HG02610 (cell line): Measurements from ENCODE around the gene PATJ.
"Not testable (repeated sequence)": the region's sequence is repeated elsewhere in the genome, so short reads cannot be mapped to it uniquely, and the experiment has no call there.

Experiments used
- ATAC-seq: cut with Tn5 transposase; IDR thresholded peaks from one replicate; pipeline ENCODE4 v1.9.1; 2021; ENCODE audit warnings: mild to moderate bottlenecking, moderate library complexity; ENCODE audit not compliant: unreplicated experiment

Gene PATJ

DNA sequence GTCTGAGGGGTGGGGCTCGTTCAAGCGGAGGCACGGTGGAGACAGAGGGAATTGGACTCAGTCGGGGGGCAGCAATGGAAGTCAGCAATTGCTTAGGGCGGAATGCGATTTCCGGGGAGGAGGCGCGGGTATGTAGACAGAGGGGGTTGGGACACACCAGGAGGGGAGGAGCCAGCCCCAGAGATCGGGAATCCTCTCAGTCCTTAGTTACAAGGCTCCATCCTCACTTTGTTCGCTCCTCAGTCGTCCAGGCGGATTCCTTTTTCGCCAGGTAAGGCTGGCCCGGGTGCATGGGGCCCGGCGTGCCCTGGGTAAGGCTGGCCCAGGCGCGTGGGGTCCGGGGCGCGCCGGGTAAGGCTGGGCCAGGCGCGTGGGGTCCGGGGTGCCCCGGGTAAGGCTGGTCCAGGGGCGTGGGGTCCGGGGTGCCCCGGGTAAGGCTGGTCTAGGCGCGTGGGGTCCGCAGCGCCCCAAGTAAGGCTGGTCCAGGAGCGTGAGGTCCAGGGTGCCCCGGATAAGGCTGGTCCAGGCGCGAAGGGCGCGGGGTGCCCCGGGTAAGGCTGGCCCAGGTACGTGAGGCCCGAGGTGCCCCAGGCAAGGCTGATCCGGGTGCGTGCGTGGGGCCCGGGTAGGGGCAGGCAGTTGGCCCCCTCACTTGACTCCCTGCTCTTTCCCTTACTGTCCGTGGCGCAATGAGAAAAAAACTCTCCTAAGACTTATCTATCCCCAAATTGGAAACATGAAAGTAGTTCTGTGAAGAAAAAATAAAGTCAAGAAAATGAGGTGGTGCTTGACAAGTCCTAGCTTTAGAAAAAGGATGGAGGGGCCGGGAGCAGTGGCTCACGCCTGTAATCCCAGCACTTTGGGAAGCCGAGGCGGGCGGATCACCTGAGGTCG lies 452.6 kb downstream of the PATJ start, which contains the start of gene L1TD1:
L1TD1 (plus strand) TSS at position 199 of the 894 bp plus-strand sequence. CDS start 11,780 bp downstream, outside the sequence.
- no peak for ATAC-seq

DNA sequence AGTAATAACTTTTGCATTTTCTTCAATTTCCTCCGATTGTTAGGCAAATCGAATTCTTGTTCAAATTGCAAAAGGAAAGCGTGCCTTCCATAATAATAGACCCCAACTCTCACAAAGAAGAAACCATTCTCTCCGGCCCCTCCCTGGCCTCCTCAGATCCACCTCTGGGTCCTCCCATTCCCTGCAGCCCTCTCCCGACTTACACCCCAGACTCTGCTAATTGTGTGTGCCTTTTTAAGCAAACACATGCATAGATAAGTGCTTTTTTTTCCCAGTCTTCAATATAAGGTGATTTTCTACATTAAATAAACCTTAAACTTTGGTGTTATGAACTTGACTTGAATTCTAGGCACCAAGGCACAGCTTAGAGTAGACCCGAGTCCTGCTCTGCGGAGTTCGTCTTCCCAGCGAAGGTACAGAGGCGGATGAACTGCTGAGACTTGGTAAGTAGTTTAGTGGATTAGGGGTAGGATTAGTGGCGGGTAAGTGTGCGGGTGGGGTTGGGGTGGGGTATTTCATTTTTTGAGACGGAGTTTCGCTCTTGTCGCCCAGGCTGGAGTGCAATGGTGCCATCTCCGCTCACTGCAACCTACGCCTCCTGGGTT lies 453.9 kb downstream of the PATJ start:
- ATAC-seq, result no peak

DNA sequence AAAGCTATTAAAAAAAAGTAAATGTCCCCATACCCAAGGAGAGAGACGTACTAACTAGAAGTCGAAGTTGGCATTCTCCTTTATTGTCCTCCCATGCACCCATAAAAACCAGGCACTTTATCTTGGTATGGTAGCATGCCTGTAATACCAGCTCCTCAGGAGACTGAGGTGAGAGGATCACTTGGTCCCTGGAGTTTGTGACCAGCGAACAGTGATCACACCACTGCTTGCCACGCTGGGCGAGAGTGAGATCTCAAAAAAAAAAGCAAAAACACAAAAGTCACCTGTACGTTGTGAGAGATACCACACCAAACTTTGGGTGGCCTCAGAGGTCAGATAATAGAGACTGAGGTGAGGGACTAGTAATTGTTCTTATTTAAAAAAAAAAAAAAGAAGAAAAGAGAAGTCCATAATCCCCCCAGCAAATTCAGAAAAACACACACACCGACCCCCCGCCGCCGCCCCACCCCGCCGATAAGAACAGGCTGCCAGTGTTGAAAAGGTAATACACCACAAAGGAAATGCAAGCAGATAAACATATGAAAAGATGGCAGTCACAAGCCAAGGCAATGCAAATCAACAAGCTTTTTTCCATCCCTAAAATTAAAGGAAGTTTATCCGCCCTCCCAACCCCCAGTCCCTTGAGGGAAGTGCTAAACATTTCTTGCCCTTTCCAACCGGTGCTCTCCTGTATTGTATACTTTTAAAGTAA lies 455.9 kb downstream of the PATJ start:
- no peak for ATAC-seq

DNA sequence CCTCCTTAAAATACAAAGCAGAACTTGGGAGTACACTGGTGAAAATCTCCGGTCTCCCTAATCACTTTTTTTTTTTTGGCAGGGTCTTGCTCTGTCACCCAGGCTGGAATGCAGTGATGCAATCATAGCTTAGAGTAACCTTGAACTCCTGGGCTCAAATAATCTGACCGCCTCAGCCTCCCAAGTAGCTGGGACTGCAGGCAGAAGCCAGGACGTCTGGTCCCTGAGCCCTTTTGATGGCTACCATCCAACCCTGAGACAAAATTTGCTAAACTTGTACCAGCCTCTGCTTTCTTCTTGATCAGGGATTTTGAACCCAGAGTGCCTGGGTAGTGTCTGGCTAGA lies 456.5 kb downstream of the PATJ start:
- ATAC-seq, result no peak

DNA sequence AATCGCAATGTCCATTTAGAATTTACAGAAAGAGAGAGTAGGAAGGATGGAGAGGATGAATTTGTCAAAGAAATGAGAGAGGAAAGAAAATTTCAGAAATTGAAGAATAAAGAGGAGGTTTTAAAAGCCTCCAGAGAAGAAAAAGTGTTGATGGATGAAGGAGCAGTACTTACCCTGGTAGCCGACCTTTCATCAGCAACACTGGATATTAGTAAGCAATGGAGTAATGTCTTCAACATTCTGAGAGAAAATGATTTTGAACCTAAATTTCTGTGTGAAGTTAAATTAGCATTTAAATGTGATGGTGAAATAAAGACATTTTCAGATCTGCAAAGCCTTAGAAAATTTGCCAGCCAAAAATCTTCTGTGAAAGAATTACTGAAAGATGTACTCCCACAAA lies 464.9 kb downstream of the PATJ start:
- ATAC-seq, result no peak

DNA sequence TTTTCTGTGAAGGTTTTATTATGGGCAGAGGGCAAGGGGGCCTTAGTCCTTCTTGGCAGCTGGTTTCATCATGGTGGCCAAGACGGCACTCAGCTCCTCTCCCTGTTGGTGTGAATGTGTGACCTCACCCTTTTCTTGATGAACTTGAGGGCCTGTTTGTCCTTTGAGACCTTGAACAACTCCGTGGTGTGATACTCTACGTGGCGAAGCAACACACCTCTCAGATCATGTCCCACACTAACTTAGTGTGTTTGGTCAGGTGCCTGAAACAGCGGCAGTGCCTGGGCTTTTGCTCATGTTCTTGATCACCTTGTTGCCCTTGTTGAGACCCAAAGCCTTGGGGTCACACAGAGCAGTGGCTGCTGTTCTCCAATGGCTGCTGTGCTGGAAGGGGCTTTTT lies 465.8 kb downstream of the PATJ start:
- no peak for ATAC-seq

DNA sequence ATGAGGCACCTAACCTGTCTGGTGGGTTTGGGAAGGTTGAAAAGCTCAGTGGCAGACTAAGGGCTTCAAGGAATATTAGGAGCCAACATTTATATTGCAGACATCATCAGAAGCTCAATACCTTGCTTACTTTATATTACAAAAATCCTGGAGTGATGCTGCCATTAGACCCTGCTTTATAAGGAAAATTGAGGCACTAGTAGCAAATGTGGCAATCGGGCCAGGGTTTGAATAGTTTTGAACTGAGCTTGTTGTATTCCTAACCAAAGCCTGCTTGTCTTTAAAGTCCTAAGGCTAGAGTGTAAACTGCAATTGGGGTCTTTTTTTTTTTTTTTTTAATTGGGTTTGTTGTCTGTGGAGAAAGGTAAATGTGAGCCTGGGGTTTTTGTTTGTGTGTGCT lies 466.7 kb downstream of the PATJ start:
- ATAC-seq, result no peak

DNA sequence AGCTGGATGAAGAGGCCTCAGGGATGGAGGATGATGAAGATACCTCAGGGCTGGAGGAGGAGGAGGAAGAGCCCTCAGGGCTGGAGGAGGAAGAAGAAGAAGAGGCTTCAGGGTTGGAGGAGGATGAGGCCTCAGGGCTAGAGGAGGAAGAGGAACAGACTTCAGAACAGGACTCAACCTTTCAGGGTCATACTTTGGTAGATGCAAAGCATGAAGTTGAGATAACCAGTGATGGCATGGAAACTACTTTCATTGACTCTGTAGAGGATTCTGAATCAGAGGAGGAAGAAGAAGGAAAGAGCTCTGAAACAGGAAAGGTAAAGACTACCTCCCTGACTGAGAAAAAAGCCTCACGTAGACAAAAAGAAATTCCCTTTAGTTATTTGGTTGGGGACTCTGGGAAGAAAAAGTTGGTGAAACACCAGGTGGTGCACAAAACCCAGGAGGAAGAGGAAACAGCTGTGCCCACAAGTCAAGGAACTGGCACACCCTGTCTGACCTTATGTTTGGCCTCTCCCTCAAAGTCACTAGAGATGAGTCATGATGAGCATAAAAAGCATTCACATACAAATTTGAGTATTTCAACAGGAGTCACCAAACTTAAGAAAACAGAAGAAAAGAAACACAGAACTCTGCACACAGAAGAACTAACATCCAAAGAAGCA lies 467.8 kb downstream of the PATJ start:
- no peak for ATAC-seq

DNA sequence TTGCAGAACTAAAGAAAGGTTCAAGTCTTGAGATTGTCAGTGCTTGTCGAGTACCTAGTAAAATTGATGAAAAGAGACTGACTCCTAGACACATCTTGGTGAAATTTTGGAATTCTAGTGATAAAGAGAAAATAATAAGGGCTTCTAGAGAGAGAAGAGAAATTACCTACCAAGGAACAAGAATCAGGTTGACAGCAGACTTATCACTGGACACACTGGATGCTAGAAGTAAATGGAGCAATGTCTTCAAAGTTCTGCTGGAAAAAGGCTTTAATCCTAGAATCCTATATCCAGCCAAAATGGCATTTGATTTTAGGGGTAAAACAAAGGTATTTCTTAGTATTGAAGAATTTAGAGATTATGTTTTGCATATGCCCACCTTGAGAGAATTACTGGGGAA lies 468.7 kb downstream of the PATJ start:
- ATAC-seq, result no peak

DNA sequence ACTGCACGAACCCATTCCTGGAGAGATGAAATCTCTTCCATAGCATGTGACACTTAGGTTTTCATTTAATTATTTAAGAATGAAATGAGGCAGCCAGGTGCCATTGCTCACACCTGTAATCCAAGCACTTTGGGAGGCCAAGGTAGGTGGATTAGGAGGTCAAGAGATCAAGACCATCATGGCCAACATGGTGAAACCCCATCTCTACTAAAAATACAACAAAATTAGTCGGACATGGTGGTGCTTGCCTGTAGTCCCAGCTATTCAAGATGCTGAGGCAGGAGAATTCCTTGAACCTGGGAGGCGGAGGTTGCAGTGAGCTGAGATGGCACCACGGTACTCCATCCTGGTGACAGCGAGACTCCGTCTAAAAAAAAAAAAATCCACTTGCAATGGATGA lies 470.1 kb downstream of the PATJ start:
- no peak for ATAC-seq

DNA sequence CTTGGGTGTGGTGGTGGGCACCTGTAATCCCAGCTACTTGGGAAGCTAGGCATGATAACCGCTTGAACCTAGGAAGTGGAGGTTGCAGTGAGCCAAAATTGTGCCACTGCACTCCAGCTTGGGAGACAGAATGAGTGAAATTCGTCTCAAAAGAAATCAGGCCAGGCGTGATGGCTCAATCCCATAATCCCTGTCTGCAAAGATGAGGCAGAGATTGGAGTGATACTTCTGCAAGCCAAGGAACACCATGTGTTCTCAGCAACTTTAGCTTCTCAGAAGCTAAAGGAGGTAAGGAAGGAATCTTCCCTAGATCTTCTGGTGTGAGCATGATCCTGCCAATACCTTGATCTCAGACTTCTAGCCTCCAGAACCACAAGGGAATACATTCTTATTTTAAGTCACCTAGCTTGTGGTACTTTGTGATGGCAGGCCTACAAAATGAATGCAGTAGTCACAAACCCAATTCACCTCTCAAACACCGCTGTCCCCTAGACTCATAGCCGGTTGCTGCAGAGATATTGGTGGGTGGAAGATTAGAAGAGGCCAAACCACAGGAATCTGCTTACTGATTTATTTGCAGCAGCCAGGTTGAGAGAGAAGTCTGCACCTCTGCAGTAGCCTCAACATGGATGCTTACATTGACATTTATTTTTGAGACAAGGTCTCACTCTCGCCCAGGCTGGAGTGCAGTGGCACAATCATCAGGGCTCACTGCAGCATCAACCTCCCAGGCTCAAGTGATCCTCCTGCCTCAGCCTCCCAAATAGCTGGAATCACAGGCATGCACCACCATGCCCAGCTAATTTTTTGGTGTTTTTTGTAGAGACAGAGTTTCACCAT lies 471.0 kb downstream of the PATJ start:
- ATAC-seq, result no peak

DNA sequence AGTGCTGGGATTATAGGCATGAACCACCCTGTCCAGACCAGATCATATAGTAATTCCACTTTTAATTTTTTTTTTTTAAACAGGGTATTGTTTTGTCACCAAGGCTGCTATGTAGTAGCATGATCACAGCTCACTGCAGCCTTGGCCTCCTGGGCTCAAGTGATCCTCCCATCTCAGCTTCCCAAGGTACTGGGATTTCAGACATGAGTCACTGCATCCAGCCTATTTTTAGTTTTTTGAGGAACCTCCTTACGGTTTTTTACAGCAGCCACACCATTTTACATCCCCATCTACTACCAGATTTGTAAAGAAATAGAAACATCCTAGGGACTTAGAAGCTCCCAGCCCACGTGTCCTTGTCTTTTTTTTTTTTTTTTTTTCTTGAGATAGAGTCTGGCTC lies 476.3 kb downstream of the PATJ start:
- no peak for ATAC-seq

DNA sequence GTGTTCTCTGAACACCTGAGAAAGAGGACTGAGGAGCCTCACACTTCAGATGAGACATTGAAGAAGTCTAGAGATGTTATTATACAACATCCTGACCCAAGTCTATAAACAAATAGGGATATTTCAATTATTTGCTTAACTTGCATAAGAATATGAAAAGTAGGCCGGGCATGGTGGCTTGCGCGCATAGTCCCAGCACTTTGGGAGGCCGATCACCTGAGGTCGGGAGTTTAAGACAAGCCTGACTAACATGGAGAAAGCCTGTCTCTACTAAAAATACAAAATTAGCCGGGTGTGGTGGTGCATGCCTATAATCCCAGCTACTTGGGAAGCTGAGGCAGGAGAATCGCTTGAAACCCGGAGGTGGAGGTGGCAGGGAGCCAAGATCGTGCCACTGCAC lies 478.2 kb downstream of the PATJ start:
- ATAC-seq, result not testable (repeated sequence)

DNA sequence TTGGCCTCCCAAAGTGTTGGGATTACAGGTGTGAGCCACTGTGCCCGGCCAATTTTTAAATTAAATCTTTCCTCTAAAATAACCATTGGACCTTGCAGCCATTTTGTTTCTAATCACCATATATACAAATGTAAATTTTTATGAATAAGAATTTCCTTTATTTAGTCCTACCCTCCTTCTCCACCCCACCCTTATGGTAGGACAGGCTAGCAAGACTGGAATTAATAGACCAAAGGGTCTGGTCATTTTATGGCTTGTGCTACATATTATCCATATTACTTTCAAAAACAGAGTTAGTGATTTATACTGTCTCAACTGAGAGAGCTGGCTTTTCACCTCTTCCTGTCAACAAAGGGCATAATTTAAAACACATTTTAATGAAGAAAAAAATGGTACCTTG lies 478.9 kb downstream of the PATJ start:
- no peak for ATAC-seq

DNA sequence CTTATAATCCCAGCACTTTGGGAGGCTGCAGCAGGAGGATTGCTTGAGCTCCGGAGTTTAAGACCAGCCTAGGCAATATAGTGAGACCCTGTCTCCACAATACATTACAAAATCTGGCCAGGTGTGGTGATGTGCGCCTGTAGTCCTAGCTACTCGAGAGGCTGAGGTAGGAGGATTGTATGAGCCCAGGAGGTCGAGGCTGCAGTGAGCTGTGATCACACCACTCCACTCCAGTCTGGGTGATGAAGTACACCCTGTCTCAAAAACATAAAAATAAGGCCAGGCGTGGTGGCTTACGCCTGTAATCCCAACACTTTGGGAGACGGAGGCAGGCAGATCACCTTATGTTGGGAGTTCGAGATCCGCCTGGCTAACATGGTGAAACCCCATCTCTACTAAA lies 480.0 kb downstream of the PATJ start:
- no peak for ATAC-seq

DNA sequence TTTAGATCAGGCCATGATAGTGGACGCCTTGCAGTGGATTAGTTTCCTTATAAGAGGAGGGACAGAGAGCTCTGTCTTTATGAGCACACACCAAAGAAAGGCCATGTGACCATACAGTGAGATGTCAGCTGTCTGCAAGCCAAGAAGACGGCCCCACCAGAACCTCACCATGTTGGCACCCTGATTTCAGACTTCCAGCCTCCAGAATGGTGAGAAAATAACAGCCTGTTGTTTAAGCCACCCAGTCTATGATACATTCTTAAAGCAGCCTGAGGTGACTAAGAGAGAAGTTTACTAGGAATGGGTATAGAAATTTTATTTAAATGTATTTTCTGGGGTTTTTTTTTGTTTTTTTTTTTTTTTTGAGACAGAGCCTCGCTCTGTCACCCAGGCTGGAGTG lies 481.9 kb downstream of the PATJ start:
- no peak for ATAC-seq

DNA sequence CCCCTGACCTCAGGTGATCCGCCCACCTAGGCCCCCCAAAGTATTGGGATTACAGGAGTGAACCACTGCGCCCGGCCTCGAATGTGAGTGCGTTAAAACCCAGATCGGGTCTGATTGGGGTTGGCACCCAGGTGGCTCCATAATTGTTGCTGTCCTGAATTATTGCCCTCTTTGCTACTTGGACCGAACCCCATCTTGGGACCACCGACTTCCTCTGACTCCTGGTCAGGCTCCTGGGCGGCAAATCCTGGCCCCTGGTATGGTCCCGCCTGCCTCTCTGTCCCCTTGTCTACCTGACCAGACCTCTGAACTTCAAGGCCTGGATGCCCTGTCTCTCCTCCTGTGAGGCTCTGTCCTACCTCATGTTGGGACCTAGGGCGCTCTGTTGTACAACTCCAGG lies 485.2 kb downstream of the PATJ start:
- no peak for ATAC-seq
